Mesenchymal stem cell (in vitro differentiated cells and primary cell): ENCODE measurements around the gene HRH1.
A peak's percentile ranks its signal among the peaks of the same experiment; 100 is the strongest.

ENCODE experiments used
- DNase-seq: peaks from one replicate; pipeline ENCODE4 v3.0.0-alpha.2; 2013
- H2AFZ ChIP-seq: one replicate; pipeline ENCODE4 v1.6.1; 2013; ENCODE audit warnings: low read depth, mild to moderate bottlenecking, control low read depth, inconsistent platforms, low read length, moderate library complexity
- H2AK5ac ChIP-seq: 2 replicates; pipeline ENCODE4 v1.6.1; 2013; ENCODE audit warnings: low read length, moderate library complexity, mild to moderate bottlenecking, inconsistent platforms; ENCODE audit not compliant: severe bottlenecking
- H2BK120ac ChIP-seq: one replicate; pipeline ENCODE4 v1.6.1; 2013; ENCODE audit warnings: low read depth, mild to moderate bottlenecking, inconsistent platforms, low read length, moderate library complexity
- H2BK12ac ChIP-seq, 2 experiments: one replicate each; pipeline ENCODE4 v1.6.1; 2013; ENCODE audit warnings: inconsistent platforms in 2 of 2, low read length in 2 of 2, mild to moderate bottlenecking in 2 of 2, moderate library complexity in 2 of 2, control low read depth in 1 of 2
- H2BK15ac ChIP-seq: one replicate; pipeline ENCODE4 v1.6.1; 2013; ENCODE audit warnings: mild to moderate bottlenecking, low read depth, inconsistent platforms; ENCODE audit not compliant: poor library complexity, severe bottlenecking
- H2BK5ac ChIP-seq: 2 replicates; pipeline ENCODE4 v1.6.1; 2013; ENCODE audit warnings: low read depth, mild to moderate bottlenecking, low read length, control low read depth, inconsistent platforms; ENCODE audit not compliant: poor library complexity, severe bottlenecking
- H3K14ac ChIP-seq, 2 experiments: one replicate each; pipeline ENCODE4 v1.6.1; 2013; ENCODE audit warnings: inconsistent platforms in 2 of 2, low read length in 2 of 2, control low read depth in 1 of 2, mild to moderate bottlenecking in 1 of 2, moderate library complexity in 1 of 2
- H3K18ac ChIP-seq, 2 experiments: one replicate each; pipeline ENCODE4 v1.6.1; 2013; ENCODE audit warnings: inconsistent platforms in 2 of 2, low read length in 2 of 2, control low read depth in 1 of 2, low read depth in 1 of 2, mild to moderate bottlenecking in 1 of 2
- H3K23ac ChIP-seq, 2 experiments: one replicate each; pipeline ENCODE4 v1.6.1; 2013; ENCODE audit warnings: inconsistent platforms in 2 of 2, low read length in 2 of 2, mild to moderate bottlenecking in 2 of 2, moderate library complexity in 2 of 2, control low read depth in 1 of 2
- H3K27ac ChIP-seq: 2 replicates; pipeline ENCODE4 v1.5.1; 2013; ENCODE audit warnings: mild to moderate bottlenecking, moderate library complexity, low read length, control low read depth, inconsistent platforms; ENCODE audit not compliant: poor library complexity, severe bottlenecking
- H3K27me3 ChIP-seq, 2 experiments: 2 replicates each; pipeline versions ENCODE4 v1.6.1 to v1.7.0; 2013; ENCODE audit warnings: low read length in 2 of 2, mild to moderate bottlenecking in 2 of 2, moderate library complexity in 2 of 2, control low read depth in 1 of 2, inconsistent platforms in 1 of 2; ENCODE audit not compliant: control insufficient read depth in 1 of 2, insufficient read depth in 1 of 2
- H3K36me3 ChIP-seq, 2 experiments: 2 replicates each; pipeline versions ENCODE4 v1.6.1 to v1.7.0; 2013; ENCODE audit warnings: low read length in 2 of 2, control low read depth in 1 of 2, inconsistent platforms in 1 of 2, low read depth in 1 of 2, mild to moderate bottlenecking in 1 of 2; ENCODE audit not compliant: insufficient read depth in 2 of 2, control insufficient read depth in 1 of 2
- H3K4ac ChIP-seq, 2 experiments: one replicate each; pipeline ENCODE4 v1.6.1; 2013; ENCODE audit warnings: inconsistent platforms in 2 of 2, low read length in 2 of 2, mild to moderate bottlenecking in 2 of 2, moderate library complexity in 2 of 2, control low read depth in 1 of 2, low read depth in 1 of 2
- H3K4me1 ChIP-seq: 2 replicates; pipeline ENCODE4 v1.6.1; 2013; ENCODE audit warnings: low read depth, low read length, control low read depth; ENCODE audit not compliant: control insufficient read depth, insufficient read depth
- H3K4me2 ChIP-seq: 2 replicates; pipeline ENCODE4 v1.6.1; 2013; ENCODE audit warnings: low read length, mild to moderate bottlenecking, inconsistent platforms; ENCODE audit not compliant: poor library complexity, severe bottlenecking
- H3K4me3 ChIP-seq, 2 experiments: 2 replicates each; pipeline versions ENCODE4 v1.5.1 to v1.7.0; 2013; ENCODE audit warnings: low read length in 2 of 2, mild to moderate bottlenecking in 2 of 2, control low read depth in 1 of 2, low read depth in 1 of 2; ENCODE audit not compliant: insufficient read depth in 1 of 2
- H3K79me1 ChIP-seq: replicated peaks from 2 replicates; pipeline ENCODE4 v1.6.1; 2013; ENCODE audit warnings: mild to moderate bottlenecking, control low read depth, low read length, inconsistent platforms; ENCODE audit not compliant: poor library complexity, severe bottlenecking
- H3K9ac ChIP-seq: 2 replicates; pipeline ENCODE4 v1.7.0; 2013; ENCODE audit warnings: mild to moderate bottlenecking, low read length, moderate library complexity
- H3K9me3 ChIP-seq: 2 replicates; pipeline ENCODE4 v1.7.0; 2013; ENCODE audit warnings: mild to moderate bottlenecking, low read length; ENCODE audit not compliant: control insufficient read depth
- H4K8ac ChIP-seq: one replicate; pipeline ENCODE4 v1.6.1; 2013; ENCODE audit warnings: inconsistent platforms, mild to moderate bottlenecking, low read length, moderate library complexity
- H4K91ac ChIP-seq: one replicate; pipeline ENCODE4 v1.6.1; 2013; ENCODE audit warnings: mild to moderate bottlenecking, low read length, inconsistent platforms
- WGBS: methylation state at CpG from one replicate; pipeline ENCODE4 v1.1.7; 2013; ENCODE audit warnings: mixed read lengths; 5-methylcytosine and 5-hydroxymethylcytosine counted together

The HRH1 gene

DNA sequence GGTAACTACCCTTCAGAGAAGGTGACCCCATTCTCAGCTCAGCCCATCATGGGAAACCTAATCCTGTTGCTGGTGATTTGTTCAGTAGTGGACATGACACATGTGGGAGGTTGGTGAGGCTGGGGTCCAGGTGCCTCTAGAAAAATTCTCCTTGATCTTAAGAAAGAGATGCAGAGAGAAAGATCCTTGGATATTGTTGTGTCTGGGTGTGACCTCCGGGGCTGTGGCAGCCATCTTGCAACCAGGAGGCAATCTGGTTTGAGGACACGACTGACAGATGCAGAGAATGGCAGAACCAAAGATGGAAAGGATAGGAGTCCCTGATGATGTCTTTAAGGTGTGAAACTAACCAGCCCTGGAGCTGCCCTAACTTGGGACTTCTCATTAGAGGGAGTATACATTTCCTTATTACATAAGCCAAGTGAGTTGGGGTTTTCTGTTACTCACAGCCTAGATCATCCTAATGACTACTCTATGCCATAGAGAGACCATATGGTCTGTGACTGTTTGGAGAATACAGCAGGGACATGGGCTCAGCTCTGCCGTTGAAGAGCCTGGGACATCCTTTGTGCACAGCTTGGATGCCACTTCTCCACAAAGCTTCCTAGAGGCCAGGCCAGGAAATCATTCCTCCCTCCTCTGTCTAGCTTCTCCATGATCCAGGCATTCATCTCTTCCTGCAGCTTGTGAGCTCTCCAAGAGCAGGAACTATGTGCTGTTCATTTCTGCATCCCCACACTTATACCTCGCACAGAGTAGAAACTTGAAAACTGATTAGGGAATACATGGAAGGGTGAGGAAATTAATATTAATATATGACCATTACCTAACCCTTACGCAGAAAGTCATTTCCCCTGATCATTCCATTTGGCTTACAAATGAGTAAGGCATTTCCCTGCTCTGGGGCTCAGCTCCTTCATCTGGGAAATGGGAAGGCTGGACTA is 45.9 kb downstream of the HRH1 start:
- WGBS = 84% methylated on average over 4 of the region's 5 CpGs
- no peak overlapping the region for H3K4ac ChIP-seq
- H3K79me1 ChIP-seq = peaks cover 18% of the 10 kb centered on the region
- peak; percentile 16 for DNase-seq
- H3K14ac ChIP-seq = no peak overlapping the region
- peaks cover 17% of the 10 kb centered on the region for H3K4me1 ChIP-seq
- no peak overlapping the region for H3K18ac ChIP-seq
- no peak overlapping the region for H2AK5ac ChIP-seq
- peaks cover 3 to 4% of the 10 kb centered on the region in 2 experiments for H3K36me3 ChIP-seq
- H2BK15ac ChIP-seq = no peak overlapping the region
- no peak overlapping the region for H4K8ac ChIP-seq
- H3K4me2 ChIP-seq = no peak overlapping the region
- no peaks in the 10 kb centered on the region for H3K9me3 ChIP-seq
- no peak overlapping the region for H3K4me3 ChIP-seq
- H2BK5ac ChIP-seq = no peak overlapping the region
- no peak overlapping the region for H4K91ac ChIP-seq
- H3K9ac ChIP-seq = peak overlapping the region; percentile 38
- H3K23ac ChIP-seq = no peak overlapping the region
- no peaks in the 10 kb centered on the region for H3K27me3 ChIP-seq
- no peak overlapping the region for H2BK12ac ChIP-seq
- H2BK120ac ChIP-seq = no peak overlapping the region
- H3K27ac ChIP-seq = no peak overlapping the region
- H2AFZ ChIP-seq = no peak overlapping the region

DNA sequence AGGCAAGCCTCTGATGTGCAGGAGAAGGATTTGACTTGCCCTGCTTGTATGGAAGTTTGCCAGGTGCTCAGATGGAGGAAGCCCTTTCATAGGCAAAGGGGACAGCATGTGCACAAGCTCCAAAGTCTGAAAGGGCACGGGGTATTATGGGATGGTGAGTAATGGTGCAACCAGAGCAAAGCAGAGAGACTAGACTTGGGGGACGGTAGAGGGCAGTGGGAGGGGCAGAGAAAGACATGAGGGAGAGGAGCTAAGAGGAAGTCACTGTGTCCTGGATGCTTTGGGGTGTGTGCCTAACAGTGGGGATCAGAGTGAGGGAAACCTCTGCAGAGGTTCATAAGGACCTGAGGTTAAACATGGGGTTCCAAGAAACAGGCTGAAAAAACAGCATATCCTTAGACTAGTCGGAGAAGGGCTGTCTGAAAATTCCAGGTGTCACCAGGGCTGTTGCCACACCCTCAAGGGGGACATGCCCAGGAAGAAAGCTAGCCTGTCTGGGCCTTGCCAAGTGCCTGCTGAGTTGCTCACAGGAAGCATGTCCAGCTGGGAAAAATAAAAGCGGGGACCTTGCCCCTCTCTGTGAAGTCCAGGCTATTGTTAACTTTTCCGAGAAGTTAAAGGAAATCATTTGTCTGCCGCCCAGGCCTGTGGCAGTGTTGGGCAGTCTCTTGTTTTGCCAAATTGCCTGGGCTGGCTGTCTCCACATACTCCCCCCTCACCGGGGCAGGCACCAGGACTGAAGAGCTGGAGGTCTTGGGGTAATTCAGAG is 47.1 kb downstream of the HRH1 start:
- peaks cover 23% of the 10 kb centered on the region for H3K79me1 ChIP-seq
- no peak overlapping the region for H2AFZ ChIP-seq
- no peak overlapping the region for H3K4me2 ChIP-seq
- no peak overlapping the region for H3K23ac ChIP-seq
- H3K4me1 ChIP-seq = peaks cover 10% of the 10 kb centered on the region
- no peak overlapping the region for H2BK15ac ChIP-seq
- H2BK5ac ChIP-seq = no peak overlapping the region
- no peak overlapping the region for H3K18ac ChIP-seq
- H3K9me3 ChIP-seq = no peaks in the 10 kb centered on the region
- H3K36me3 ChIP-seq = peaks cover 10 to 11% of the 10 kb centered on the region in 2 experiments
- no peak overlapping the region for H3K4ac ChIP-seq
- H3K27ac ChIP-seq = no peak overlapping the region
- no peak overlapping the region for H4K8ac ChIP-seq
- WGBS = 64% methylated on average over 6 of the region's 7 CpGs
- no peak overlapping the region for H2BK12ac ChIP-seq
- H2BK120ac ChIP-seq = no peak overlapping the region
- H3K14ac ChIP-seq = peak overlapping the region in 1 of 2 experiments; percentile 47
- no peak overlapping the region for H2AK5ac ChIP-seq
- H3K27me3 ChIP-seq = no peaks in the 10 kb centered on the region
- no peak overlapping the region for H3K9ac ChIP-seq
- no peak for DNase-seq
- no peak overlapping the region for H3K4me3 ChIP-seq
- no peak overlapping the region for H4K91ac ChIP-seq

DNA sequence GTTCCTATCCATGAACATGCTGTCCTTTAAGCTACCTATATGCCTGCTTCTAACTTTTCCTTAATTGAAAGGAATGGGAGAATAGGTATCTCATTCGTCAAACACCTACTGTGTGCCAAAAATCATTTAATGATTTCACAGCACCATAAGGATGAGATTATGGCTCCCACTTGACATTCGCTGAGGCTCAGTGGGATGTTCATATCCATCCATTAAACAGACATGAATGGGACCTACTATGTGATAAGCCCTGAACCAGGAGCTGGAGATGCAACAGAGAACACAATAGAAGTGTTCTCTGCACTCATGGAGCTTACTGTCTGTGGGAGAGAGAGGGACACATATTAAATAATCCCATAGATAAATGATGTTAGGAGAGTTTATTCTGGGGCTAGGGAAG is 49.7 kb downstream of the HRH1 start:
- H3K4me2 ChIP-seq = no peak overlapping the region
- H2BK12ac ChIP-seq = no peak overlapping the region
- H3K23ac ChIP-seq = no peak overlapping the region
- H3K27me3 ChIP-seq = no peaks in the 10 kb centered on the region
- H3K14ac ChIP-seq = no peak overlapping the region
- no peaks in the 10 kb centered on the region for H3K9me3 ChIP-seq
- peaks cover 8% of the 10 kb centered on the region for H3K4me1 ChIP-seq
- H3K4ac ChIP-seq = no peak overlapping the region
- no peak overlapping the region for H3K9ac ChIP-seq
- H3K4me3 ChIP-seq = no peak overlapping the region
- peaks cover 27% of the 10 kb centered on the region for H3K79me1 ChIP-seq
- H2AFZ ChIP-seq = no peak overlapping the region
- H3K36me3 ChIP-seq = peaks cover 13 to 15% of the 10 kb centered on the region in 2 experiments
- 93% methylated on average over 2 of the region's 2 CpGs for WGBS
- no peak overlapping the region for H3K18ac ChIP-seq
- DNase-seq = no peak
- H2BK120ac ChIP-seq = no peak overlapping the region
- H4K8ac ChIP-seq = no peak overlapping the region
- H4K91ac ChIP-seq = no peak overlapping the region
- H2BK15ac ChIP-seq = no peak overlapping the region
- H2BK5ac ChIP-seq = no peak overlapping the region
- H2AK5ac ChIP-seq = no peak overlapping the region
- no peak overlapping the region for H3K27ac ChIP-seq

DNA sequence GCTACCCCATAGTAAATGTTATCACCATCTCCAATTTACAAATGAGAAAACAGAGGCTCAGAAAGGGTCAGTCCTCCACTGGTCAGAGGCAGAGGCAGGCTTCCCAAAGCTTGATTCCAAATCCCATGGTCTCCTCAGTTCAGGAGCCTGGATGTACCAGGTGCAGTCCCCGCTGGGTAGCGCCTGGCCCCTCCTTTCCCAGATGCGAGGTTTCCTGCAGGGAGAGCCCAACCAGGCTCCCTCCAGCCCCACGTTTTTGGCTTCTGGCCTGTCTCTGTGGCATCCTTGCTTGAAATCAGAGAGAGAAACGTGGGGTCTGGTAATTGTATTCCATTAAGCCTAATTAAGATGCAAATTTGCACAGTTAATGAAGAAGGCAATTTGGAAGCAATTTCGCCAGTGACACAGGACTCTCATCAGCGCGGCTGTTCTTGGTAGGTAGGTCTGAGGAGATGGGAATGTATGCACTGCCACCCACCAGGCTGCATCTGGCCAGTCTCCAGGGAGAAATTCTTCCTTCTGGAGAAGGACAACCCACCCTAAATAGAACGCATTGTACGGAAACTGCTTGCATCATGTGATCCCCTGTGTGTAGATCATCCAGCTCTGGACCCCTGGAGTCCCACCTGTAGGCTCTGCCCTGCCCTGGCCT is 50.5 kb downstream of the HRH1 start:
- no peak overlapping the region for H4K8ac ChIP-seq
- H2BK5ac ChIP-seq = no peak overlapping the region
- peaks cover 8% of the 10 kb centered on the region for H3K4me1 ChIP-seq
- H3K27ac ChIP-seq = no peak overlapping the region
- no peak overlapping the region for H3K9ac ChIP-seq
- H3K14ac ChIP-seq = no peak overlapping the region
- H3K27me3 ChIP-seq = no peaks in the 10 kb centered on the region
- no peak overlapping the region for H3K18ac ChIP-seq
- no peak overlapping the region for H3K4ac ChIP-seq
- no peak overlapping the region for H4K91ac ChIP-seq
- DNase-seq = no peak
- H2BK12ac ChIP-seq = no peak overlapping the region
- H2AK5ac ChIP-seq = no peak overlapping the region
- H2BK15ac ChIP-seq = no peak overlapping the region
- H2AFZ ChIP-seq = no peak overlapping the region
- 81% methylated on average over 10 of the region's 10 CpGs for WGBS
- H3K23ac ChIP-seq = no peak overlapping the region
- peaks cover 13 to 15% of the 10 kb centered on the region in 2 experiments for H3K36me3 ChIP-seq
- H3K9me3 ChIP-seq = no peaks in the 10 kb centered on the region
- no peak overlapping the region for H3K4me3 ChIP-seq
- H3K79me1 ChIP-seq = peaks cover 21% of the 10 kb centered on the region
- H3K4me2 ChIP-seq = no peak overlapping the region
- no peak overlapping the region for H2BK120ac ChIP-seq
